Right cardiac atrium (tissue), 5 donors: ENCODE results near the gene ACBD4. TPM values are rescaled to one million over a fixed set of nuclear protein-coding genes. Genes with fewer than 3 reads are reported as not detected.
"Not testable (repeated sequence)": the region's sequence is repeated elsewhere in the genome, so short reads cannot be mapped to it uniquely, and the experiment has no call there.

ENCODE experiments used
- ATAC-seq, 2 donors: fragments of 200-7000 bp; cut with Tn5 transposase; one replicate each; pipeline versions ENCODE4 v1.8.0 to v1.9.1; 2020; ENCODE audit warnings: moderate library complexity in 2 of 2, mild to moderate bottlenecking in 1 of 2
- DNase-seq, 3 donors: peaks; one replicate each; pipeline ENCODE4 v3.0.0-alpha.2; 2020
- H3K27ac ChIP-seq: one replicate; pipeline ENCODE4 v1.5.1; 2013; ENCODE audit warnings: mild to moderate bottlenecking, low read length, control low read depth, moderate library complexity
- H3K27me3 ChIP-seq: one replicate; pipeline ENCODE4 v1.6.1; 2013; ENCODE audit not compliant: control insufficient read depth, insufficient read depth
- H3K4me1 ChIP-seq: one replicate; pipeline ENCODE4 v1.6.1; 2013; ENCODE audit warnings: low read length; ENCODE audit not compliant: control insufficient read depth, insufficient read depth
- H3K4me3 ChIP-seq: one replicate; pipeline ENCODE4 v1.5.1; 2013; ENCODE audit warnings: low read length, control low read depth
- H3K9me3 ChIP-seq: one replicate; pipeline ENCODE4 v1.6.1; 2013; ENCODE audit warnings: low read length; ENCODE audit not compliant: control insufficient read depth
- WGBS: extraction: QIAGEN DNeasy Blood & Tissue Kit; methylation state at CpG from one replicate; pipeline ENCODE4 v1.1.7; 2013; 5-methylcytosine and 5-hydroxymethylcytosine counted together
- intact Hi-C, 4 donors: fragments of 100-400 bp; cut with DNase I; formaldehyde crosslinking; loops; one replicate each; pipeline versions ENCODE4 v1.11.0 to v1.14.0; 2022 to 2023
- polyA plus RNA-seq: library from polyadenylated mRNA; stranded (reverse); fragments of 200-250 nt; gene quantifications from one replicate; pipeline ENCODE4 v1.2.3, GENCODE V29; 2013
- total RNA-seq, 4 donors: library from RNA; stranded (reverse); fragmentation: NEBNext Ultra II Directional; extraction: Animal tissue kit (Norgen Biotek cat#: 25700); gene quantifications; one replicate each; pipeline ENCODE4 v1.2.1, GENCODE V29; 2021
- donor health status: healthy with polysubstance abuse.
- donor health status: DM: no; HTN: yes; CAD: no.
- donor health status: DM: no; HTN: no; CAD: no.
- donor health status: DM: no; HTN: yes; CAD: no; lungs with severe emphysema.
- donor health status: DM: yes; HTN: yes; CAD: no.

Gene ACBD4
- total and polyA plus RNA-seq, 5 donors = 11.9 to 14.8 (median 12.3) TPM

DNA sequence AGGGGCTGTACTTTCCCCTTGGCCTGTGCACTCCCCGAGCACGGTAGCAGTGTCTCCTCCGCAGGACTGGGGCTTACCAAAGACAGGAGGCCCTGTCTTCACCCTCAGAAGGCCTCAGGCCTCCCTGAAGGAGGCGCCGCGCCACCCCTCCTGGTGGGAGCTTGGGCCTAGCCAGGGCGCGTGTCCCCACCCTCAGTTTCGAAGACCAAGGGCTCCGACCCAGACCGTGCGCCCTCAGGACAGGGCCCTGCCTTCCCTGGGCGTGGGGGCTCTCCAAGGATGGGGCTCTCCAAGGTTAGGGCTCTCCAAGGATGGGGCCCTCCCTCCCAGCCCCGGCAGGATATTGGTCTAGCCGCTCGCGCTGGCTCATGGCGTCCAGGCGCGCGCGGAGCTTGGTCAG, 14.9 kb upstream of the ACBD4 start:
- no peak overlapping the region for H3K4me3 ChIP-seq
- H3K4me1 ChIP-seq = peaks cover 2% of the 10 kb centered on the region
- ATAC-seq (no peak), DNase-seq (peak in 1 of 3 donors; percentile 51)
- H3K9me3 ChIP-seq = no peaks in the 10 kb centered on the region
- no peaks in the 10 kb centered on the region for H3K27me3 ChIP-seq
- 87% methylated on average over 22 of the region's 22 CpGs for WGBS
- intact Hi-C loops = loop anchor here in 2 of 4 donors (10.0 kb wide), 2 partner anchors 196 to 206 kb away; partner anchors contain the start of gene GFAP (in 1 of the 2)
- no peak overlapping the region for H3K27ac ChIP-seq

GRCh38 chr17:45121055-45121454, 14.4 kb upstream of the ACBD4 start:
- Histone ChIP-seq H3K27me3 (no peaks in the 10 kb centered on the region), H3K4me1 (peaks cover 2% of the 10 kb centered on the region), H3K27ac (no peak overlapping the region), H3K4me3 (no peak overlapping the region), H3K9me3 (no peaks in the 10 kb centered on the region)
- DNase-seq (no peak), ATAC-seq (no peak)
- 65% methylated on average over 45 of the region's 45 CpGs for WGBS
- intact Hi-C loops = loop anchor here in 2 of 4 donors (10.0 kb wide), 2 partner anchors 196 to 206 kb away; partner anchors contain the start of gene GFAP (in 1 of the 2)

DNA sequence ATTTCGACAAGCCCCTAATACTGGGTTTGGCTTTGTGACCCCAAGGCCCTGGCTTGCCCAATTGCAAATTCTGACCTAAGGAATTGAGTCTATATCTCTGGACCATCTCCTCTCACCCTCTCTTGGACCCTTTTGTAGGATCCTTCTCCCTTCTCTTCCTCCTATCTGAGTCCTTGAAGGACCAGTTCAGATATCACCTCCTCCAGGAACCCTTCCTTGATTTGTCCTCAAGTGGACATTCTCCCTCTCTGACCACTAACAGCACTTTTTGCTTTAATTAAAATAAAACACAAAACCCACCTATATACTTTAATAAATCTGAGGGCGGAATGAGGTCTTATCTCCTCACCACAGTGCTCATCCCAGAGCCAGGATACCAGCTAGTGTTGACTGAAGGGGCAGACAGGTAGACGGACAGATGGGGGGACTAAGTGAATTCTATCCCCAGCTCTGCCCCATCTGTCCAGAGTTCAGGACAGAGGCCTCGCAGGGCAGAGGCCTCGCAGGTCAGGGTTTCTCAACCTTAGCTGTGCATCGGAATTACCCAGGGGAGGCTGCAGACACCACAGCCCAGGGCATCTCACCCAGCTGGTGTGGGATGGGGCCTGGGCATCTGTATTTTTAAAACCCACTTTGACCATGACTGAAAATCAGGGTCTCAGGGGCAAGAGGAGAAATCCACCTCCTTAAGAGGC, 12.3 kb upstream of the ACBD4 start:
- H3K9me3 ChIP-seq = no peaks in the 10 kb centered on the region
- DNase-seq (peak in 1 of 3 donors; percentile 30), ATAC-seq (no peak)
- no peak overlapping the region for H3K27ac ChIP-seq
- no peaks in the 10 kb centered on the region for H3K27me3 ChIP-seq
- H3K4me1 ChIP-seq = peaks cover 5% of the 10 kb centered on the region
- 94% methylated on average over 6 of the region's 6 CpGs for WGBS
- intact Hi-C loops = loop anchor here in 2 of 4 donors (10.0 kb wide), 2 partner anchors 198 to 208 kb away; partner anchors contain the start of gene GFAP (in 1 of the 2)
- no peak overlapping the region for H3K4me3 ChIP-seq

GRCh38 chr17:45123930-45124796, 11.3 kb upstream of the ACBD4 start:
- Histone ChIP-seq H3K27me3 (no peaks in the 10 kb centered on the region), H3K27ac (no peak overlapping the region), H3K4me1 (peaks cover 8% of the 10 kb centered on the region), H3K9me3 (no peaks in the 10 kb centered on the region), H3K4me3 (no peak overlapping the region)
- ATAC-seq (peak; percentile 38 to 78), DNase-seq (peak; percentile 75 to 78 (median 77))
- intact Hi-C loops = loop anchor here in 2 of 4 donors (10.0 kb wide), 2 partner anchors 199 to 209 kb away; partner anchors contain the start of gene GFAP (in 1 of the 2)
- WGBS = 72% methylated on average over 15 of the region's 15 CpGs

DNA sequence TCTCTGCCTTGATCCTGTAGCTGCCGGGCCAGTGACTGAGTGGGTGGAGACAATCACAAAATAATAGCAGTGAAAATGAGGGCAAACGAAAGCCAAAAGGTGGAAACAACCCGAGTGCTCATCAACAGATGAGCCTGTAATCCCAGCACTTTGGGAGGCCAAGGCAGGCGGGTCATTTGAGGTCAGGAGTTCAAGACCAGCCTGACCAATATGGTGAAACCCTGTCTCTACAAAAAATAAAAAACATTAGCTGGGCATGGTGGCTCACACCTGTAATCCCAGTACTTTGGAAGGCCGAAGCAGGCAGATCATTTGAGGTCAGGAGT, 10.7 kb upstream of the ACBD4 start:
- ATAC-seq, H3K9me3 ChIP-seq, H3K27me3 ChIP-seq, H3K27ac ChIP-seq, H3K4me1 ChIP-seq, H3K4me3 ChIP-seq: not testable (repeated sequence)
- 78% methylated on average over 5 of the region's 5 CpGs for WGBS
- DNase-seq = peak in 1 of 3 donors; percentile 21
- intact Hi-C loops = loop anchor here in 2 of 4 donors (10.0 kb wide), 2 partner anchors 200 to 210 kb away; partner anchors contain the start of gene GFAP (in 1 of the 2)

- Histone ChIP-seq H3K27me3 (no peaks in the 10 kb centered on the region), H3K27ac (no peak overlapping the region), H3K4me1 (peaks cover 8% of the 10 kb centered on the region), H3K9me3 (no peaks in the 10 kb centered on the region), H3K4me3 (no peak overlapping the region)
- DNase-seq = no peak
- ATAC-seq = no peak
- intact Hi-C loops = loop anchor here in 2 of 4 donors (10.0 kb wide), 2 partner anchors 201 to 211 kb away; partner anchors contain the start of gene GFAP (in 1 of the 2)
- WGBS = 98% methylated on average over 8 of the region's 8 CpGs
These were observed 10.0 kb upstream of the ACBD4 start for GRCh38 chr17:45125509-45125908.

DNA sequence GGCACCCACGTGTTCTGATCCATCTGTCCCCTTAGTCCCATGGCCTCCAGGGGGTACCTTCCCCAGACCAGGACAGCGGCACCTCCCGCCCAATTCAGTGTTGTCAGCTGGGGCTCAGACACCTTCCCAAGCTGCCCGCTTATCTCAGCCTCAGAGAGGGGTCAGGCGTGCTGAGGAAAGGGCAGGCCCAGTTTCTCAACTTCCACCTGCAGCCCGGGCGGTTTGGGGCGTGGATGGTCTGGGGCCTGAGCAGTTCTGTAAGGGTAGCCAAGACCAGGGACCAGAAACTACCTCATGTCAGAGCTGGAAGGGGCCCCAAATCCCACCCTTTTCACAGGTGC, 8.3 kb upstream of the ACBD4 start:
- intact Hi-C loops = loop anchor here in 2 of 4 donors (10.0 kb wide), 2 partner anchors 202 to 212 kb away; partner anchors contain the start of gene GFAP (in 1 of the 2)
- ATAC-seq (no peak), DNase-seq (peak in 2 of 3 donors; percentile 47 to 66)
- 64% methylated on average over 8 of the region's 8 CpGs for WGBS
- peaks cover 8% of the 10 kb centered on the region for H3K4me1 ChIP-seq
- H3K27ac ChIP-seq = peak overlapping the region; percentile 78
- H3K9me3 ChIP-seq = no peaks in the 10 kb centered on the region
- no peaks in the 10 kb centered on the region for H3K27me3 ChIP-seq
- H3K4me3 ChIP-seq = no peak overlapping the region

DNA sequence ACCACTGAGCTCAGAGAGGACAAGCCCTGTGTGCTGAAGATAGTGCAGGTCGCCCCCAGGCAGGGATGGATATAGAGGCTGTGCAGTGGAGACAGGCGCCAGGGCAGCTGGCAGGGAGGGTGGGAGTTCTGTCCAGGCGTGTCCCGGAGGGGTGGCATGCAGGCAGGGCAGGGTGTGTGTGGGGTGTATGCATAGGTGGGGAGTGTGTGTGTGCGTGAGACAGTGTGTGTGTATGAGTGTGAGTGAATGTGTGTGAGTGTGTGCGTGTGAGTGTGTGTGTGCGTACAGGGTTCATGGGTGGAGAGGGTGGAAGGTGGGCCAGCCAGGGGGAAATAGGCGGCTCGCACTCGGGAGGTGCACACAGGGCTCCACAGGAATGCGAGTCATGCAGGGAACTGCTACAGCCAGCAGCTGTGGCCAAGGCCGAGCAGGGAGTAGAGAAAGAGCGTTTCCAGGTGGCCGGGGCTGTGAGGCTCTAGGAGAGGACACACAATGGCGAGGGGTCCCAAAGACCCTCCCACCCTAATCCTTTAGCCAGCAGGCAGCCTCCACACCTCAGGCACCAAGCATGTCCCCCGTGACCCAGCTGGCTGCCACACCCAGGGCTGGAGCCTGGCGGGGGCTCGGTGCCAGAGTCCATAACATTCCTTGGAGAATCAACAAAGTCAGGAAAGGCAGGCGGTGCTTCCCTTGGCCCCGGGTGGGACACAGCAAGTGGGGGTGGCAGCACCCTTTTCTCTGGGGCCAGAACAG, 7.8 kb upstream of the ACBD4 start:
- WGBS = 30% methylated on average over 20 of the region's 20 CpGs
- Histone ChIP-seq H3K4me3 (no peak overlapping the region), H3K9me3 (no peaks in the 10 kb centered on the region), H3K4me1 (peaks cover 8% of the 10 kb centered on the region), H3K27me3 (no peaks in the 10 kb centered on the region), H3K27ac (peak overlapping the region; percentile 78)
- intact Hi-C loops = loop anchor here in 2 of 4 donors (10.0 kb wide), 2 partner anchors 203 to 213 kb away; partner anchors contain the start of gene GFAP (in 1 of the 2)
- DNase-seq = peak; percentile 75 to 90 (median 88)
- peak; percentile 24 to 42 for ATAC-seq

- intact Hi-C loops = loop anchor here in 2 of 4 donors (10.0 kb wide), 2 partner anchors 204 to 214 kb away; partner anchors contain the start of gene GFAP (in 1 of the 2)
- Histone ChIP-seq H3K9me3 (no peaks in the 10 kb centered on the region), H3K27me3 (no peaks in the 10 kb centered on the region), H3K4me3 (no peak overlapping the region), H3K27ac (peak overlapping the region; percentile 78), H3K4me1 (peaks cover 8% of the 10 kb centered on the region)
- 83% methylated on average over 5 of the region's 5 CpGs for WGBS
- no peak for ATAC-seq
- peak in 2 of 3 donors; percentile 56 for DNase-seq
These were observed 7.2 kb upstream of the ACBD4 start for GRCh38 chr17:45128331-45128730.

DNA sequence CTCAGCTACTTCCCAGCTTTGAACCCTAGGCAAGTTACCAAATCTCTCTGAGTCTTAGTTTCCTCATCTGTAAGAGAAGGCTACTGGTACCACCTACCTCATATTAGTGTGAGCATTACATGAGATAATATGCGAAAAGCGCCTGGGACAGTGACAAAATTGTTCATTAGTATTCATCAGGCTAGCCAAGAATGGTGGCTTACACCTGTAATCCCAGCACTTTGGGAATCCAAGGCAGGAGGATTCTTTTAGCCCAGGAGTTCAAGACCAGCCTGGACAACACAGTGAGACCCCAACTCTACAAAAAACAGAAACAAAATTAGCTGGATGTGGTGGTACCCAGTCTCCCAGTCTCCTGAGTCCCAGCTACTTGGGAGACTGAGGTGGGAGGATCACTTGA, 6.5 kb upstream of the ACBD4 start:
- Histone ChIP-seq H3K4me1 (peaks cover 8% of the 10 kb centered on the region), H3K27me3 (no peaks in the 10 kb centered on the region), H3K9me3 (no peaks in the 10 kb centered on the region), H3K4me3 (no peak overlapping the region), H3K27ac (peak overlapping the region; percentile 50)
- 98% methylated on average over 2 of the region's 2 CpGs for WGBS
- intact Hi-C loops = loop anchor here in 2 of 4 donors (10.0 kb wide), 2 partner anchors 204 to 214 kb away; partner anchors contain the start of gene GFAP (in 1 of the 2)
- DNase-seq = no peak
- ATAC-seq = no peak
